Measurements from ENCODE around the gene ASIC4.

The ASIC4 gene

DNA sequence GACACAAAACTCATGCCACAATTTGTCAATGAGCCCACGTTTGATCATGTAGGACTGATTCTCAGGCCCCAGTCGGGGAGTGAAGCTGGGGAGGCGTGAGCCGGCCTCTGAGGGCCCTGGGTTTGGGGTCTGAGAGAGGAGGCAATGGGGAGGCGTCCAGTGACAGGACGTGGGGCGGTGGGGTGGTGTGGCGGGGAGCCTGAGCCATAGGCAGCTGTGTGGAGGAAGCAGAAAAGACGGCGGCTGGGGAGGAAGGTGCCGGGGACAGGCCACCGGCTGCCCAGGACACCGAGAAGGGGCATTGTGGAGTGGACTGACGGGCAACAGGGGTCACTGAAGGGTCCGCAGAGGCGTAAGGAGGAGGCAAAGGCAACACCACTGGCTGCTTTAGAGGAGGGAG is 22.1 kb downstream of the ASIC4 start:
- DNase-seq (ENCODE audit: low read depth in 2 of 2), result no peak

DNA sequence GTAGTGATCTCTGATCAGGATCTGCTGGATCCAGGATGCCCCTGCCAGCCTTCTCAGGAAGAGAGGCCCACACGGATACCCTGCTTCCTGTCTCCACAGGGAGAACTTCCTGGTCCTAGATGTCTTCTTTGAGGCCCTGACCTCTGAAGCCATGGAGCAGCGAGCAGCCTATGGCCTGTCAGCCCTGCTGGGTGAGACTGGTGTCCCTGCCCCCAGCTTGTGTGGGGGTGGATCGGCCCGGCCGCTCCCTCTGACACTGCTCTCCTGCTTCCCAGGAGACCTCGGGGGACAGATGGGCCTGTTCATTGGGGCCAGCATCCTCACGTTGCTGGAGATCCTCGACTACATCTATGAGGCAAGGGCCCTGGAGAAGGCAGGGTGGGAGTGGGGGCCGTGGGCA is 22.7 kb downstream of the ASIC4 start:
- DNase-seq (ENCODE audit: low read depth in 2 of 2), result no peak

DNA sequence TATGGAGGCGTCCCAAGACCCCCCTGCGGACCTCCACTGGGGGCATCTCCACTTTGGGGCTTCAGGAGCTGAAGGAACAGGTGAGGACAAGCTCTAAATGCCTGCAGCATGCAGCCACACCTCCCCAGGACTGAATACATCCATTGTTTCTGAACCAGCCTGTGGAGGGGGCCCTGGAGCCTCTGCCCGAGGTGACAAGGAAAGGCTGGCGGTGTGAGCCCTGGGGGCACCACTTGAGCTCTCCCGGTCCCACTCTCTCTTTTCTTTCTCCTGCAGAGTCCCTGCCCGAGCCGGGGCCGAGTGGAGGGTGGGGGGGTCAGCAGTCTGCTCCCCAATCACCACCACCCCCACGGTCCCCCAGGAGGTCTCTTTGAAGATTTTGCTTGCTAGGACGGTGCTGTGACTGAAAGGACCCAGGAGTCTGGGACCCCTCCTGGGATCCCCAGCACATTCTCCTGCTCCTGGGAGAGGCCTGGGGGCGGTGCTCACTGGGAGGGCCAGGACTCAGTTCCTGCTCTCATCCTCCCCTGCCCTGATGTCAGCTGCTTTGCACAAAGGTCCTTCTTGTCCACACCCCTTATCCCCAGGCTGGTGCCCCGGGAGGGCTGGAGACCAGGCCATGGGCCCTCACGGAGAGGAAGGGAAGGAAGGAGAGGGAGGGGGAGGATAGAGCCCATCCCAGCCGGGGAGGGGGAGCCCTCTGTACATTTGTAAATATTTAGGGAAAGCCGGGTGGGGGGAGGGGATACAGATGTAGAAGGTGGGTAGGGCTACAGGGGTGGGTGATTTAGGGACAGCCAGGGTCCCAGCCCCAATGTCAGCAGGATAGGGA is 23.6 kb downstream of the ASIC4 start:
- no peak for DNase-seq (ENCODE audit: low read depth in 2 of 2)

DNA sequence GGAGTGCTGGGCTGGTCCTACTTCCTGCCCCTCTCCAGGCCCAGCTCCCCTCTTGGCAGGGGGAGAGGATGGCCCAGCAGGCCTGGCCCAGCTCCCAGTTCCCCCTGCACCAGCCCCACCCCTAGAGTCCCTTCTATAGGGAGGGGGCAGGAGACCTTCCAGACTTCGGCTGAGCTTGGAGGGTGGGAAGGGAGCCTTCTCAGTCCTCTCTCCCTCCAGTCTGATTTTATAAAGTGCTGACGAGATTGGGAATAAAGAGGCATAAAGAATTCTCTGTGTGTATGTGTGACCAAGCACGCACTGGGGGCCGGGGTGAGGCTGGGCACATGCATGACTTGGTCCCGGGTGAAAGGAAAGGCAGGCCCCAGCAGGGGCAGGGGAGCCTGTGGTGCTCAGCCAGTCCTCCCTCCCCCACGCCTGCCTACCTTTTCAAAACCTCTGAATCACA is 24.2 kb downstream of the ASIC4 start:
- DNase-seq (ENCODE audit: low read depth in 2 of 2), result no peak

DNA sequence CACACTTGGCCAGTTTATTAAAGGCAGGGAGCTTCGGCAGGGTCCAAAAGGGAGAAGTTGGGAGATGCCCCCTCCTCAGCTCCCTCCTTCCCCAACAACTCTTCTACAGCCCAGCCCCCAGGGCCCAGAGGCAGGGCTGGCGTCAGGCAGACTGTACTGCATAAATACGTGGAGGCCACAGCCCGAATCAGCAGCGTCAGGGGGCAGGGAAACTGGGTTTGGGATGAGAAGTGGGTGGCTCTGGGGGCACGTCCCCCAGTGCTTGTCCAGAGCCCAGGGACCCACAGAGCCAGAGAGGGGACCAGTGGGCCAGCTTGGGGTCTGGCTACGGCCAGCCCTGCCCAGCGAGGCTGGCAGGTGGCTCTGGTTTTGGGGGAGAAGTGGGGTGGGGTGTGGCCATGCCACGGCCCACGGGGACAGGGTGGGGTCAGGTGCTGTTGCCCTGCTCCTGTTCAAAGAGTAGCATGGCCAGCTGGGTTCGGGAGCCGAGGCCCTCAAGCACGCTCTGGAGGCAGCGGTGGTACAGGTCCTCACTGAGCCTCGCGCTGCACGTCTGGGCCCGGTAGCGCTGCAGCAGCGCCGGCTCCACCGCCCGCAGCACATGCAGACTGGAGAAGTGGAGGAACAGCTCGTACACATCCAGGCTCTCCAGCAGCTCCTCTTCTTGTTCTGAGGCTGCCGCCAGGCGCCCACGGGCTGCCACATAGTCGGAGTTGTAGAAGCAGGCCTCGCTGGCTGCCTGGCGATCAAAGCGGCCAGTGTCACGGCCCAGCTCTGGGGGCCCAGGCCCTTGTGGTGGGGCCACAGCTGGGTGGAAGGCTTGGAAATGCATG is 24.9 kb downstream of the ASIC4 start:
- no peak for DNase-seq (ENCODE audit: low read depth in 2 of 2)

DNA sequence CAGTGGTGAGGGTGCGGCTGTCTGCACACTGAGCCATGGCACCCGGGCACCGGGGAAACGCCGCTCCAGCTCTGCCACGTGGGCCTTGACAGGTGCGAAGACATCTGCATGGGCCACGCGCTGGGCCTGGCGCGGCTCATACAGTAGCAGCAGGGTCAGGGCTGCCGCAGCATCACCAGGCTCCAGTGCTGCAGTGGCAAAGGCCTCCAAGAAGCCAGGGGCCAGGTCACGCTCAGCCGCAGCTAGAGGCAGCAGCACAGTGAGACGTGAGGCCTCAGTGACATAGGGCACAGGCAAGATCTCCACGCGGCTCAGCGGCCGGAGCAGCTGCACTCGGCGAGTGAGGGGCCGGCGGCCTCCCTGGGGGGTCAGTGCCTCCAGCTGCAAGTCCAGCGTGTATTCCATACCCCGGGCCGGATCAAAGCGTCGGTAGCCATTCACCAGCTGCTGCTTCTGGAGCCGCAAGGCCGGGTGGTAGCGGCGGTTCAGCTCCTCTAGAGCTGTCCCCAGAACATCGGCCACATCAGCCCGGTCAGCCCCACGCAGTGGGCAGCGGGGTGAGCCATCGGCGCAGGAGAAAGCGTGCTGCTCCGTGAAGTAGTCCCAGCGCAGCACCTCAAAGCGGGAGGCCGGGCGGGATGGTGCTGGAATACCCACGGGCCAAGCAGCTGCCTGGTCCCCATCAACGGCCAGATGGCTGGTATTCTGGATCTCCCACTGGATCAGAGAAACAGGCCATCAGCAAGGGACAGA is 25.8 kb downstream of the ASIC4 start:
- no peak for DNase-seq (ENCODE audit: low read depth in 2 of 2)

DNA sequence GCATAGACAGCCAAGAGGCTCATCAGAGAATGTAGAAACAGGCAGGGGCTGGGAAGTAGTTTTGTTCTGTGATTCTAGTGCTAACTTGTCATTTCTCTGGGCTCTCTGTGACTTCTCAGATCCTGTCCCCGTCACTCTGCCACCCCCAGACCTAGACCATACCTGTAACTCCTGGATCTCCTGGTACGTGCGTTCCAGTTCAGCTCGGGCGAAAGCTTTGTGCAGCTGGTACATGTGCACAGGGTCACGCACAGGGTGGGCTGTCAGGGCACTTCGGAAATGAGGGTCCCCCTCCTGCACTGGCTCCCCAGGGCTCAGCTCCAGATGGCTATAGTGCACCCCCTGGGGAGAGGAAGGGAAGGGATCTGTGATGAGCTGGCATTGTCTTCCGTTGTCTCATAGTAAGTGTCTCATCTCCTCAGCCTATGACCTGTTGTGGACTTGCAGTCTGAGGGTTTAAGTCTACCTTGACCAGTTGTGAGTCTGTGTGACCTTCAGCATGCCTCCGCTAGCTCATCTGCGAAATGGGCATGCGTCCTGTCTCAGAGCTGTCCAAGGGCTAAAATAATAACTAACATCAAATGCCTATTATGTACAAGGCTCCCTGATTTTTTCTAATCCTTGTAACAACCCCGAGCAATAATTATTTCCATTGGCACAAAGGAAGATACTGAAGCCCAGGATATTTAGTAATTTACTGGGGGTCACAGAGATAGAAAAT is 26.7 kb downstream of the ASIC4 start:
- DNase-seq (ENCODE audit: low read depth in 2 of 2), result no peak

DNA sequence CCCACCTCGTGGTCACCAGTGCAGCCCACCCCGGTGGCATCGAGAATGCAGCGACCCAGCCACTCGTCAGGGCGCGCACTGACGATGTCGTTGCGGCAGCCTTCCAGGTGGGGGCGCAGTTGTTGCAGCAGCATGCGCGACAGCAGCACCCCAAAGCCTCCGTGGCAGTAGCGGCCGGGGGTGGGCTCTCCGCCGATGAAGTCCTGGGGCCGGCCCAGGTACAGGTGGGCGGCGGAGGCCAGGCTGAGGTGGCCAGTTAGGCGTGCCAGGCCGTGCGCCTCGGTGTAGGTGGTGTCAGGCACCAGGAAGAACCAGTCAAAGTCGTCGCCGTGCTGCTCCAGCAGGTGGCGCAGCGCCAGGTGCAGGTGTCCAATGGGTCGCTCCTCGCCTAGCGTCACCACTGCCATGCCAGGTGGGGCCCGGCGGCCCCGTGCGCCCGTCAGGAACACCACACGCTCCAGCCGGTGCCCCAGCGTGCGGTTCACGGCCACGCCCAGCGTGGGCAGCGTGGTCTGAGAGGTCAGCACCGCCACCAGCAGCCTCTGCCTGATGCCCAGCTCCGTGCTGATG is 27.4 kb downstream of the ASIC4 start:
- peak; percentile 76 to 84 for DNase-seq (ENCODE audit: low read depth in 2 of 2)

DNA sequence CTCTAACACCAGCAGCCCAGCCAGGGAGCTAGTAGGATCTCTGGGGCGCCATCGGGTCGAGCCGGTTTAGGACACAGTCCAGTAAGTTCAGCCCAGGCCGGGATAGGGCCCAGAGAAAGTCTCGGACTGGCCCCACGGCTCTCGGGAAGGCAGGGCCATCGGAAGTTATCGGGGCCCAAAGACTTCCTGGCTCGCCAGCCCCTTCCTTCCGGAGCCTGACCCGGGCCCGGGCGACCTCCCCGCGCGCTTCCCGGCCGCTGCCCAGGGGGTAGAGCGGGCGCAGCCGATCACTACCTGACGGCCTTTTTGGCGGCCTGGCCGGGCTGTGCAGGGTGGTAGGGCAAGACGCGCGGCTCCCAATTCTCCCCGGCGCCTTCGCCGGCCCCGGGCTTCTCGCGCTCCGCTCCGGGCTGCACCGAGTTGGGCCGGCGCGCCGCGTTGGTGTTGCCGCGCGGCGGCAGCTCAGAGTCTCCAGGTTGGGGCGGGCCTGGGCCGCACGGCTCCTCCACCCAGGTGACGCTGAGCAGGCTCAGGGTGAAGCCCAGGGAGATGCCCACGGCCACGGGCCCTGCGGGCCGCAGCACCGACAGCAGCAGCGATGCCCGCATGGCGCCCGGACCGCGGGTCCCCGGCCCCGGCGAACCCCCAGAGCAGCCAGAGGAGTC is 28.8 kb downstream of the ASIC4 start:
- no peak for DNase-seq (ENCODE audit: low read depth in 2 of 2)

DNA sequence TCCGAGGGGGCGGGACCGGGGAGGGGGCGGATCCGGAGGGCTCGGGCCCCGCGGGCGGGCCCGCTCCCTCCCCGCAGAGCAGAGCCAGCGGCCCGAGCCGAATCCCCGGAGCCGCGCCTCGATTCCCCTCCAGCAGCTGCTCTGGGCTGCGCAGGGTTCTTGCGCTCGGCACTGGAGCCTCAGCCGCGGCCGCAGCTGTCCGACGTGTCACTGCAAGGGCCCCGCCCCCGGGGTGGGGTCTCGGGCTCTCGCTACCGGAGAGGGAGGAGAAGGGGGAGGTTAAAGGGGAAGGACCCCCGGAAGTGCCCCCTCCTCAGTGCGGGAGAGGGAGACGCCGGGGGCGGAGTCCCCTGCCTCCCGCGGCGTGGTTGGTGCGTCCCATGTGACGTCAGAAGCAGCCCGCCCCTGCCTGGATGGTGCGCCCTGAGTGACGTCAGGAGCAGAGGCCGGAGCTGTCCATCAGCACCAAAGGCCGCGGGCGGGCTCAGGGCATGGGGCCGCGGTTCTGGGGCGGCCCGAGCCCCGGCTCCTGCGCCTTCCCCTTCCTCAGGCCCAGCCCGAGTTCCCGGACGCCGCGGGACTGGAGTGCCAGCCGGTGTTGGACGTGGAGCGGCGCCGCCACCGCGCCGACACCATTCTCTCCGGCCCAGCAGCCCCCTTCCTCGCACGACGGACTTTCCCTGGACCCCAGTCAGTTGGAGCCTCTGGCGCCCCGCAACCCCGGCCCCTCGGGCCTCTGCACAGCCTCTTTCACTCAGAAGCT is 29.5 kb downstream of the ASIC4 start, which contains the start of the genes CHPF and TMEM198:
Gene CHPF (minus strand): TSS at position 214 of the 763 bp plus-strand sequence. CDS start 271 bp downstream, outside the sequence.
Gene TMEM198 (plus strand): TSS at position 433 of the 763 bp plus-strand sequence. CDS start 700 bp downstream, outside the sequence.
- peak; percentile 76 to 91 for DNase-seq (ENCODE audit: low read depth in 2 of 2)

DNA sequence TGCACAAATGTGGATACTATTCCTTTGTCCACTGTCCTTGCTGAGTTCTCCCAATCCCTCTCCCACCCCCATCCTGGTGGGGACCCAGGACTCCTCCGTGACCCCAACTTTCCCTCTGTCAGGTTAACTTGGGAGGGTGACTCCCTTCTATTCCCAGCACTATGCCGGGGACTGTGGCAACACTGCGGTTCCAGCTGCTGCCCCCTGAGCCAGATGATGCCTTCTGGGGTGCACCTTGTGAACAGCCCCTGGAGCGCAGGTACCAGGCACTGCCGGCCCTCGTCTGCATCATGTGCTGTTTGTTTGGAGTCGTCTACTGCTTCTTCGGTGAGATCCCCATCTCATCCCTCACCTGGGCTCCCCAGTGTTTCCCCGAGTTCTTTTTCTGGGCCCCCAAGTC is 30.3 kb downstream of the ASIC4 start:
- no peak for DNase-seq (ENCODE audit: low read depth in 2 of 2)

DNA sequence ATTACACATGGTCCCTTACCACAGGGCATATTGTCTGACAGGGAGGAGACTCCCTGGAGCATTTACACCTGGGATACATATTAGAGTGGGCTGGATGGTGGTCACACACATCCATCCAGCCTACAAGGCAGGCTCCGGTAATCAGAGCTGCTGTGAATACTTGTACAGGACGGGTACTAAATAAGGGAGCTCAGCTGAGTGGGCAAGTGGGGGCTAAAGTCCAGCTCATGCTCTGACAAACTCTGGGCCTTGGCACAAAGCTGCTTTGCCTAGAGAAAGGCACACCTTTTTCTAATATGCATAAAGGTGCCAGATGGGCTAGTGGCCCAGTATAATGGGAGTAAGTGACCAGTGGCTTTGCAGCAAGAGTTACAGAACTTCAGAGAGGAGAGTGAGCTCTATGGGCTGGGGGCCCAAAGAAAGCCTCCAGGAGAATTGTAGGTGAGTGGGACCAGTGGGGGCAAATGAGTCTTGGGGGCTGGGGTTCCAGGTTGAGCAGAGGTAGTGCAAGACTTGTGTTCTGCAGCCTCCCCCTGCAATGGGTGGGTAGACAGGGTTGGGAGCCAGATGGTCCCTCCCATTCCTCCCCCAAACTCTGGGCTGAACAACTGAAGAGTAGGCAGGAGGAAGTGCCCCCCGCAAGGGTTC is 31.1 kb downstream of the ASIC4 start:
- DNase-seq (ENCODE audit: low read depth in 2 of 2), result no peak

DNA sequence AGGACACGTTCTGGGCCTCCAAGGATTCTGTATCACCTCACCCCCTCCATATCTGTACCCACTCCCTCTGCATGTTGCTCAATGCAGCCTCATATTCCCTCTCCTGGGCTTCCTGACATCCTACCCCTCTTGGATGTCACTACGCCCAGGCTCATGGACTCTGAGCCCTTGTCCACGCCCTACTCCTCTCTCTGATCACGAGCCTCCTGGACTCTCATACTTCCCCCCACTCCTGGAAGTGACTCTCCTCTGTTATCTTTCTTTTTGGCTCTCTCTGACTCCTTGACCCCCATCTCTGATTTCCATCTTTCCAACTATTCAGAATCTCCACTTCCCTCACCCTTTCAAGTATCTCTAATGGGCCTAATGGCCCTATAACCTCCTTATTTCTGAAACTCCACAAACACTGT is 31.7 kb downstream of the ASIC4 start:
- DNase-seq (ENCODE audit: low read depth in 2 of 2), result no peak

DNA sequence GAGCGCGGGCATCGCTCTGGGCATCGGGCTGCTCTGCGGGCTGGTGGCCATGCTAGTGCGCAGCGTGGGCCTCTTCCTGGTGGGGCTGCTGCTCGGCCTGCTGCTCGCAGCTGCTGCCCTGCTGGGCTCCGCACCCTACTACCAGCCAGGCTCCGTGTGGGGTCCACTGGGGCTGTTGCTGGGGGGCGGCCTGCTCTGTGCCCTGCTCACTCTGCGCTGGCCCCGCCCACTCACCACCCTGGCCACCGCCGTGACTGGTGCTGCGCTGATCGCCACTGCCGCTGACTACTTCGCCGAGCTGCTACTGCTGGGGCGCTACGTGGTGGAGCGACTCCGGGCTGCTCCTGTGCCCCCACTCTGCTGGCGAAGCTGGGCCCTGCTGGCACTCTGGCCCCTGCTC is 33.3 kb downstream of the ASIC4 start:
- no peak for DNase-seq (ENCODE audit: low read depth in 2 of 2)

DNA sequence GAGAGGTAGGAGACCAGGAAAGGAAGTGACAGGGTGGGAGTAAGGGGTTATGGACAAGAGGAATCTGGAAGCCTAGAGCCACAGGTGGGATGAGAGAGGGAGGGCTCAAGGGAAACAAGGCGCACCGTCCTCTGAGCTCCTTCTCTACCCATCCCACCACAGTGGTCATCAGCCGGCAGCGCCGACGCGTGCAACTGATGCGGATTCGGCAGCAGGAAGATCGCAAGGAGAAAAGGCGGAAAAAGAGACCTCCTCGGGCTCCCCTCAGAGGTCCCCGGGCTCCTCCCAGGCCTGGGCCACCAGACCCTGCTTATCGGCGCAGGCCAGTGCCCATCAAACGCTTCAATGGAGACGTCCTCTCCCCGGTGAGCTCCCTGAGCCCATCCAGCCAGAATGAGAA is 34.7 kb downstream of the ASIC4 start:
- no peak for DNase-seq (ENCODE audit: low read depth in 2 of 2)

DNA sequence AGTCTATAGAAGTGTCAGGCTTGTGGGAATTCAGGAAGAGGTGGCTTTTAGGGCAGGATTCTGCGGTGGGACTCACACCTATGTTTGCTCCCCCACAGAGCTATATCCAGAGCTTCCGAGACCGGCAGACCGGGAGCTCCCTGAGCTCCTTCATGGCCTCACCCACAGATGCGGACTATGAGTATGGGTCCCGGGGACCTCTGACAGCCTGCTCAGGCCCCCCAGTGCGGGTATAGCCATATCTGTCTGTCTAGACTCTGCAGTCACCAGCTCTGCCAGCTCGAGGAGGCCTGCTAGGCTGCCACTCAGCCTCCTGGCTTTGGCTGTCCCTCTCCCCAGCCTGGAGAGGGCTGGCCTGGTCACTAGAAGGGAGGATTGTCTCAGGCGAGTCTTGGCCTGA is 35.3 kb downstream of the ASIC4 start:
- no peak for DNase-seq (ENCODE audit: low read depth in 2 of 2)

DNA sequence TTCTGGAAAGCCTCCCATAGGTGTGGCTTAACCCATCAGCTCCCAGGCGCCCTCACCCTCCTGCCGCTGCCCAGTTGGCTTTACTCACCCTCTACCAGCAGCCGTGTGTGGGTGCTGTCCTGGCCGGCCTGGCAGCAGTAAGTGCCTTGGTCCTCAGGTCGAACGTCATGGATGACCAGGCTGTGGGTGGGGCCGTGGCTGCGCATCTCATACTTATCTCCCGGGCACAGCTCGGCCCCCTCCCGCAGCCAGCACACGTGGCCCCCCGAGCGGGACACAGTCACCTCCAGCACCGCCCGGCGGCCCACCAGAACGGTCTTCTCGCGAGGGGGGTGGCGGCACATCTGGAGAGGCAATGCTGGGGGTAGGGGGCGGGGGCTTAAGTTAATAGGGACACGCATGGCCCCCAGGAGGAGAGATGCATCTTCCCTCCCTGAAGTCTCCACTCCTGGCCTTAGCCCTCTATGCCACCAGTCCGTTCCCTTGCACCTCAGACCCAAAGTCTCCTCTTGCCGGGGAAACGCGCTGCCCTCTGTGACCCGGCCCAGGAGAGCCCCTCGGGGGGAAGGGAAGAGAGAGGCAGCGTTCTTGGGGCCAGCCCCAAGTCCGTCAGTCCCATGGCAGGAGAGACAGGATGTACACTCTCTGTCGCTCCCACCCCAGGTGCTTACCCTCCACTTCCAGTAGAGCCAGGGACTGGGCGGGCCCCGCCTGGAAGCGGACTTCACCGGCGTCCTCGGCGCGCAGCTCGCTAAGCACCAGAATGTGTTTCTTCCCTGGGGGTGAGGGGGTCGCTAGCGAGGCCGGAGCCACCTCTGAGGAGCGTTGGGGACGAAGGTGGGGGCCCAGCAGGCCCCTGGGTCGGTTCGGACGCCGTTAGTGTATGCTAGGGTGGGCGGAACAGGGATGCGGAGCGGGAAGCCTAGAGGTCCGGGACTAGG is 37.4 kb downstream of the ASIC4 start:
- DNase-seq (ENCODE audit: low read depth in 2 of 2), result no peak
